ENCODE measurements around the gene MAP2K3.

DNA sequence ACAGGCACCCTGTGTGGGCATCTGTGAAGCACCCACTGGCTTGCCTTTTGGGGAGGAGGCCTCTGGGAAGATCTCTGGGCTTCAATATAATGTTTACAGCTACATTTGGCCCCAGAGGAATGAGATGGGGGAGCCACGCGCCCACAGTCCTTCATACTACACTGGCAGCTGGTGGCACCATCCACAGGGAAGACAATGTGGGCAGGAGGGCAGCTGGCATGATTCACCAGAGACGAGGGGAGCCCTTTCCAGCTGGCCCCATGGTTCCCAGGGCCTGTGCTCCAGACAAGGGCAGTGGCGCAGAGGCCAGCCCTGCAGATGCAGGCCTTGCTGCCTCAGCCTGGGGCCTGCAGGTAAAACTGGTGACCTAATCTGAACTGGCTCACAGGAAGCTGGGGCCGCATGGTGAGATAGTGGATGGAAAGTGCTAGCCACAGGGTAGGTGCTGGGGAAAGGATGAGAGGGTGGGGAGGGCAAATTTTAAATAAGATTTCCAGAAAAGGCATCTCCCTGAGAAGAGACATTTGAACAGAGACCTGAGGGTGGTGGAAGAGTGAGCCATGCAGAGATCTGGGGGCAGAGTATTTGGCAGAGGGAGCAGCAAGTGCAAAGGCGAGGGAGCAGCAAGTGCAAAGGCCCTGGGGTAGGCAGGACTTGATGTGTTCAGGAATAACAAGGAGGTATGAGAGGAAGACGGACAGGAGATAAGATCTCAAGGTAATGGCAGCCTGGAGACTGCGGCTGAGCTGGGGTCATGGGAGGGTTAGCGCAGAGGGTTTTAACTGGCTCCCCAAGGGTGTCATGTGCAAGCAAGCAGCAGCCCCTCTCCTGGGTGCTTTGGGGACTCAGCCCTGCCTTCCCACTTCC is 79.5 kb downstream of the MAP2K3 start:
- TF ChIP-seq POLR2A (IDR thresholded peaks at IDR 0.05) (no peak), EP300 (IDR thresholded peaks at IDR 0.05) (no peak)
- TF ChIP-seq, protein P1, sequence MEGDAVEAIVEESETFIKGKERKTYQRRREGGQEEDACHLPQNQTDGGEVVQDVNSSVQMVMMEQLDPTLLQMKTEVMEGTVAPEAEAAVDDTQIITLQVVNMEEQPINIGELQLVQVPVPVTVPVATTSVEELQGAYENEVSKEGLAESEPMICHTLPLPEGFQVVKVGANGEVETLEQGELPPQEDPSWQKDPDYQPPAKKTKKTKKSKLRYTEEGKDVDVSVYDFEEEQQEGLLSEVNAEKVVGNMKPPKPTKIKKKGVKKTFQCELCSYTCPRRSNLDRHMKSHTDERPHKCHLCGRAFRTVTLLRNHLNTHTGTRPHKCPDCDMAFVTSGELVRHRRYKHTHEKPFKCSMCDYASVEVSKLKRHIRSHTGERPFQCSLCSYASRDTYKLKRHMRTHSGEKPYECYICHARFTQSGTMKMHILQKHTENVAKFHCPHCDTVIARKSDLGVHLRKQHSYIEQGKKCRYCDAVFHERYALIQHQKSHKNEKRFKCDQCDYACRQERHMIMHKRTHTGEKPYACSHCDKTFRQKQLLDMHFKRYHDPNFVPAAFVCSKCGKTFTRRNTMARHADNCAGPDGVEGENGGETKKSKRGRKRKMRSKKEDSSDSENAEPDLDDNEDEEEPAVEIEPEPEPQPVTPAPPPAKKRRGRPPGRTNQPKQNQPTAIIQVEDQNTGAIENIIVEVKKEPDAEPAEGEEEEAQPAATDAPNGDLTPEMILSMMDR (IDR thresholded peaks at IDR 0.05): no peak
